ENCODE results near the gene CFAP58.

The CFAP58 gene

DNA sequence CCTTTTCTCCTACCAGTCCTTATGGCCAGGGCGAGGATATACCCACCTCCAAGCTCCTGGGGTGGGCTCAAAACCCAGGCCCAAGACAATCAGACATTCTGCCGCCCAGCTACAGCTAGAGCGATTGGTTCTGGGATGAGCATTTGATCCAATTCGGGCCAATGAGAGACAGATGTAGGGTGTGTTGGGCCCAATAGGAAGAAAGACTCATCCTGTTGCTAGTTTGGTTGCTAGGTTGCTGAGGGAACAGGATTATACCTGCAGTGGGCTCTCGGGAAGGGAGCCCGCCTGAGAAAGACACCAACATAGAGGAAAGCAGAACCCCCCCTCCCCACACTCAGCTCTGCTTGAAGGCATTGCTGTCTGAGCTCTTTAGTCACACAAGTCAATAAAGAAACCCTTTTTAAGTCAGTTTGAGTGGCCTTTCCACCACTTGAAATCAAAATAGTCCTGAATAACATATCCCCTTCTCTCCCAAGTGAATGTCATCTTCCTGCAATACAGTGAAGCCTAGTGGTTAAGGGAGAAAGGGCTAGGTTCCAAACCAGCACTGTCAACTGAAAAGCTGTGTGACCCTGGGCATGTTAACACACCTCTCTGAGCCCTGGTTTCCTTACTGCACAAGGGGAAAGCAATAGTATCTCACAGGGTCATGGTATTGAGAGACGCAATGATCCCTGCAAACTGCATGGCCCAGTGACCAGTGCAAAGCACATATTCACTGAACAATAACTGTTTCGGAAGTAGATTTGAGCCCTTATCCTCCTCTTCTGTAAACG lies 37.1 kb upstream of the CFAP58 start:
- DNase-seq (ENCODE audit: low spot score): no peak
- no peak for TF ChIP-seq CTCF (IDR thresholded peaks at IDR 0.05; ENCODE audit: borderline replicate concordance, control extremely low read depth, extremely low read depth, insufficient read depth, missing control alignments)
- in situ Hi-C loops (cut with MboI; ENCODE audit: low sequenced_read_pairs, unreplicated experiment): no loop called here

DNA sequence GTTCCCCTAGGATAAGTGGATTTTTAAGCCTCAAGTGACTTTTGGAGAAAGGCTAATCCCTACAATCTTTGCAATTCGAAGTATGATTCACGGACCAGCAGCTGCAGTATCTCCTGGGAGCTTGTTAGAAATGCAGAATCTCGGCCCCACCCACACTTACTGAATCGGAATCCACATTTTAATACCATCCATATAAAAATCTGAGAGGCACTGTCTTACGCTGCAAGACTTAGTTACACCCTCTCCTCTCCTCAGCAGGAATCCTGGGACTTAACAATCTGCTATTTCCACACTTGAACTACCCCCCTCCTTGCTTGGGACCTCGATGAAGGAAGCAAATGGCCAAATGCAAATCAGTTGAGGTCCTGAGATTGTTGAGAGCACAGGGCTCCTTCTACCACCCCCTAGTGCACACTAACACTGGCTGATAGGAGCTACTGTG lies 36.3 kb upstream of the CFAP58 start:
- no peak for DNase-seq (ENCODE audit: low spot score)
- TF ChIP-seq CTCF (IDR thresholded peaks at IDR 0.05; ENCODE audit: borderline replicate concordance, control extremely low read depth, extremely low read depth, insufficient read depth, missing control alignments): no peak
- in situ Hi-C loops (cut with MboI; ENCODE audit: low sequenced_read_pairs, unreplicated experiment): no loop called here

- in situ Hi-C loops (cut with MboI; ENCODE audit: low sequenced_read_pairs, unreplicated experiment): no loop called here
- no peak for TF ChIP-seq CTCF (IDR thresholded peaks at IDR 0.05; ENCODE audit: borderline replicate concordance, control extremely low read depth, extremely low read depth, insufficient read depth, missing control alignments)
- no peak for DNase-seq (ENCODE audit: low spot score)
Measured at GRCh38 chr10:104317726-104318299, 35.8 kb upstream of the CFAP58 start.

DNA sequence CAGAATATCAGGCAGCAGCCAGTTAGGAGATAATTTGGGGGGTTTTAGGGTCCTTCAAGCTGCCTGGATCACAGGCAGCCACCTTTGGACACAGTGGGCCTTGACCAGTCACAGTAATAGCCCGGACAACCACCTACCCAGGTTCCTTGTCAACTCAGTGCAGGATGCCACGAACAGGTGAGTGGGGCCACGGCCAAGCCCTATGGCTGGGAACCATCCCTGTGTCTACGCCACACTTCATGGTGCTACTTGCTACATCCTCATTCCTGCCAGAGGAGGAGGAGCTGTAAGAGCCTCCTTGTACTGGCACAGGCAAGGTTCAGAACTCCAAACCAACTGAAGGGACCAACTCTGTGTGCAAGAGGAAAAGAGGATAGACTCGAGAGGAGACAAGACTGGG lies 35.3 kb upstream of the CFAP58 start:
- in situ Hi-C loops (cut with MboI; ENCODE audit: low sequenced_read_pairs, unreplicated experiment): no loop called here
- no peak for DNase-seq (ENCODE audit: low spot score)
- TF ChIP-seq CTCF (IDR thresholded peaks at IDR 0.05; ENCODE audit: borderline replicate concordance, control extremely low read depth, extremely low read depth, insufficient read depth, missing control alignments): no peak

DNA sequence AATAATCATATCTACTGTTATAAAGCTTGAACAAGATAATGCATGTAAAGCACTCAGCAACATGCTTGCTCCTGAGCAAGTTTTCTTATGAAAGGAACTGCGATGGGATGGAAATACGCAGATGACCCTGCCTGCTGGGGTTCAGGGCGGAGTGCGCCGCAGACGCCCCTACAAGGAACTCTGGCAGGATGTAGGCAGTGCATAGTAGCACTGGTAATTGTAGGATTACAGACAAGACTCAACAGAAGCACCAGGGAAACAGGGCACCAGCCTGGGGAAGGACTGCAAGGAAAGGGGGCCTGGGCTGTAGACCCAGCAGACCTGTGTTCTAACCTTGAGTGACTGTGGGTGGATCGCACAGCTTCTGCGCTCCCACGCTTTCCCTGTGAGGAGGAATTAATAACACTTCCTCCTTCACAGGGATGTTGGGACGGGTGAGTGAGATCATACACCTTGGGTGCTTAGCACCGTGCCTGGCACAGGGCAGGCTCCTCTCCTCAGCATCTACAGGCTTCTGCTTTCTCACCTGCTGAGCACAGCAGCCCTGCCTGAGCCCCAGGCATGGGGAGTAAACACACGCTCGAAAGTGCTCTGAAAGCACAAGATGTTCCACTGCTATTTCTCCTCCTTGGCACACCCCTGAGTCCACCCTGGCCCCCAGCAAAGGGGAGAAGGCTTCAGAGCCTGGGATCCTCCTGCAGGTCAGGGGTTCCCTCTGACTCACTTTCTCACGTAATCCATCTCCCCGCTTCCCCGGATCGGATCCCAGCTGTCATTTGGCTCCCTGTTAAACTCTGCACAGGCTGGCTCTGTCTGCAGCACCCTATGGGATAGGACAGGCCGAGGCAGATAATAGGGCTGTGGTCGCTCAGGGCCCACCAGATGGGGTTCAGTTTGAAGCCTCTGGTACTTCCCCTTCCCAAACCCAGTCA lies 34.6 kb upstream of the CFAP58 start:
- DNase-seq (ENCODE audit: low spot score): no peak
- in situ Hi-C loops (cut with MboI; ENCODE audit: low sequenced_read_pairs, unreplicated experiment): no loop called here
- TF ChIP-seq CTCF (IDR thresholded peaks at IDR 0.05; ENCODE audit: borderline replicate concordance, control extremely low read depth, extremely low read depth, insufficient read depth, missing control alignments): no peak

- in situ Hi-C loops (cut with MboI; ENCODE audit: low sequenced_read_pairs, unreplicated experiment): no loop called here
- TF ChIP-seq CTCF (IDR thresholded peaks at IDR 0.05; ENCODE audit: borderline replicate concordance, control extremely low read depth, extremely low read depth, insufficient read depth, missing control alignments): no peak
- DNase-seq (ENCODE audit: low spot score): no peak
Measured at GRCh38 chr10:104321226-104321625, 32.4 kb upstream of the CFAP58 start.

Data from GM13976 (cell line).